IgD-negative memory B cell (primary cell): ENCODE data around the gene MPV17L2. TPM values are rescaled to one million over a fixed set of nuclear protein-coding genes. Genes with fewer than 3 reads are reported as not detected.
"Not testable (repeated sequence)": the region's sequence is repeated elsewhere in the genome, so short reads cannot be mapped to it uniquely, and the experiment has no call there.

ENCODE experiments used
- H3K27ac Mint-ChIP-seq, 3 donors: one replicate each; pipeline ENCODE4 v1.8.0; 2020 to 2022; ENCODE audit warnings: mild to moderate bottlenecking in 3 of 3, mixed read lengths in 3 of 3, moderate library complexity in 1 of 3
- H3K27me3 Mint-ChIP-seq: one replicate; pipeline ENCODE4 v1.8.0; 2021; ENCODE audit warnings: mixed read lengths
- H3K36me3 Mint-ChIP-seq: one replicate; pipeline ENCODE4 v1.8.0; 2020; ENCODE audit warnings: mild to moderate bottlenecking, mixed read lengths
- H3K4me1 Mint-ChIP-seq, 3 donors: one replicate each; pipeline ENCODE4 v1.8.0; 2020 to 2022; ENCODE audit warnings: mixed read lengths in 3 of 3, mild to moderate bottlenecking in 1 of 3
- H3K4me3 Mint-ChIP-seq, 4 donors: one replicate each; pipeline ENCODE4 v1.8.0; 2020 to 2022; ENCODE audit warnings: mild to moderate bottlenecking in 4 of 4, mixed read lengths in 4 of 4, moderate library complexity in 3 of 4
- H3K9me3 Mint-ChIP-seq, 3 donors: one replicate each; pipeline ENCODE4 v1.8.0; 2020 to 2021; ENCODE audit warnings: mixed read lengths in 3 of 3, mild to moderate bottlenecking in 1 of 3
- polyA plus RNA-seq: library from polyadenylated mRNA; unstranded; fragments of 300-500 nt; fragmentation: Illumina TruSeq; gene quantifications from one replicate; pipeline ENCODE4 v1.2.3, GENCODE V29; 2021

Gene MPV17L2
- polyA plus RNA-seq, 1 donor from 2014 or later: 16.6 TPM

- Mint-ChIP-seq H3K4me1 (peaks cover 10 to 14% (median 13%) of the 10 kb centered on the region in 3 donors), H3K27ac (no peak overlapping the region), H3K27me3 (peaks cover 9% of the 10 kb centered on the region), H3K36me3 (no peaks in the 10 kb centered on the region), H3K9me3 (no peaks in the 10 kb centered on the region), H3K4me3 (peak overlapping the region in 2 of 4 donors; percentile 48 to 95)
Measured at GRCh38 chr19:18206018-18206417, 13.0 kb downstream of the MPV17L2 start.

- peaks cover 14% of the 10 kb centered on the region for H3K27me3 Mint-ChIP-seq
- peaks cover 3 to 9% (median 3%) of the 10 kb centered on the region in 3 donors for H3K4me1 Mint-ChIP-seq
- no peaks in the 10 kb centered on the region for H3K9me3 Mint-ChIP-seq
- H3K4me3 Mint-ChIP-seq: no peak overlapping the region
- no peak overlapping the region for H3K27ac Mint-ChIP-seq
- H3K36me3 Mint-ChIP-seq: no peaks in the 10 kb centered on the region
Measured at GRCh38 chr19:18208098-18208951, 15.3 kb downstream of the MPV17L2 start.

- Mint-ChIP-seq H3K27ac (peak overlapping the region in 1 of 3 donors; percentile 28), H3K27me3 (peaks cover 14% of the 10 kb centered on the region), H3K4me3 (peak overlapping the region in 1 of 4 donors; percentile 38)
- not testable (repeated sequence) for H3K4me1 Mint-ChIP-seq, H3K9me3 Mint-ChIP-seq, H3K36me3 Mint-ChIP-seq
Measured at GRCh38 chr19:18209912-18210311, 16.9 kb downstream of the MPV17L2 start.

GRCh38 chr19:18211683-18212082 lies 18.7 kb downstream of the MPV17L2 start:
- H3K36me3 Mint-ChIP-seq: no peaks in the 10 kb centered on the region
- no peak overlapping the region for H3K27ac Mint-ChIP-seq
- no peak overlapping the region for H3K4me3 Mint-ChIP-seq
- peaks cover 14% of the 10 kb centered on the region for H3K27me3 Mint-ChIP-seq
- no peaks in the 10 kb centered on the region for H3K9me3 Mint-ChIP-seq
- H3K4me1 Mint-ChIP-seq: peaks cover 0 to 3% (median 2%) of the 10 kb centered on the region in 3 donors

GRCh38 chr19:18214779-18215433 lies 21.9 kb downstream of the MPV17L2 start:
- H3K4me1 Mint-ChIP-seq: peaks cover 0 to 2% (median 0%) of the 10 kb centered on the region in 3 donors
- H3K36me3 Mint-ChIP-seq: no peaks in the 10 kb centered on the region
- H3K27me3 Mint-ChIP-seq: peaks cover 13% of the 10 kb centered on the region
- H3K9me3 Mint-ChIP-seq: peaks cover 0 to 2% (median 0%) of the 10 kb centered on the region in 3 donors
- no peak overlapping the region for H3K27ac Mint-ChIP-seq
- no peak overlapping the region for H3K4me3 Mint-ChIP-seq

- peaks cover 16% of the 10 kb centered on the region for H3K27me3 Mint-ChIP-seq
- peak overlapping the region in 2 of 3 donors; percentile 35 to 50 for H3K27ac Mint-ChIP-seq
- H3K9me3 Mint-ChIP-seq: peaks cover 0 to 2% (median 0%) of the 10 kb centered on the region in 3 donors
- peaks cover 0 to 6% (median 0%) of the 10 kb centered on the region in 3 donors for H3K4me1 Mint-ChIP-seq
- H3K4me3 Mint-ChIP-seq: no peak overlapping the region
- no peaks in the 10 kb centered on the region for H3K36me3 Mint-ChIP-seq
Measured at GRCh38 chr19:18216789-18217188, 23.8 kb downstream of the MPV17L2 start.

GRCh38 chr19:18218159-18218558 lies 25.1 kb downstream of the MPV17L2 start:
- Mint-ChIP-seq H3K4me3 (no peak overlapping the region), H3K9me3 (peaks cover 0 to 2% (median 0%) of the 10 kb centered on the region in 3 donors), H3K27ac (no peak overlapping the region), H3K4me1 (peaks cover 0 to 6% (median 0%) of the 10 kb centered on the region in 3 donors), H3K27me3 (peaks cover 21% of the 10 kb centered on the region), H3K36me3 (no peaks in the 10 kb centered on the region)

- Mint-ChIP-seq H3K36me3 (no peaks in the 10 kb centered on the region), H3K4me3 (no peak overlapping the region), H3K4me1 (peaks cover 0 to 6% (median 0%) of the 10 kb centered on the region in 3 donors), H3K9me3 (peaks cover 0 to 2% (median 0%) of the 10 kb centered on the region in 3 donors), H3K27ac (no peak overlapping the region), H3K27me3 (peaks cover 21% of the 10 kb centered on the region)
Measured at GRCh38 chr19:18218600-18218999, 25.6 kb downstream of the MPV17L2 start.

GRCh38 chr19:18219911-18220631 lies 27.1 kb downstream of the MPV17L2 start:
- Mint-ChIP-seq H3K27ac (peak overlapping the region in 1 of 3 donors; percentile 12), H3K36me3 (no peaks in the 10 kb centered on the region), H3K4me3 (peak overlapping the region in 1 of 4 donors; percentile 17), H3K4me1 (peaks cover 7 to 12% (median 7%) of the 10 kb centered on the region in 3 donors), H3K9me3 (peaks cover 0 to 2% (median 0%) of the 10 kb centered on the region in 3 donors), H3K27me3 (peaks cover 29% of the 10 kb centered on the region)

- H3K4me1 Mint-ChIP-seq: peaks cover 7 to 12% (median 9%) of the 10 kb centered on the region in 3 donors
- peaks cover 36% of the 10 kb centered on the region for H3K27me3 Mint-ChIP-seq
- H3K4me3 Mint-ChIP-seq: peak overlapping the region in 1 of 4 donors; percentile 17
- no peaks in the 10 kb centered on the region for H3K36me3 Mint-ChIP-seq
- H3K27ac Mint-ChIP-seq: peak overlapping the region in 1 of 3 donors; percentile 12
- H3K9me3 Mint-ChIP-seq: peaks cover 0 to 2% (median 0%) of the 10 kb centered on the region in 3 donors
Measured at GRCh38 chr19:18220632-18221275, 27.7 kb downstream of the MPV17L2 start.

- no peak overlapping the region for H3K27ac Mint-ChIP-seq
Measured at GRCh38 chr19:18221815-18222725, 29.1 kb downstream of the MPV17L2 start.

GRCh38 chr19:18223860-18224524 lies 31.0 kb downstream of the MPV17L2 start:
- peaks cover 8 to 20% (median 15%) of the 10 kb centered on the region in 3 donors for H3K4me1 Mint-ChIP-seq
- peak overlapping the region in 2 of 3 donors; percentile 35 to 71 for H3K27ac Mint-ChIP-seq
- peaks cover 56% of the 10 kb centered on the region for H3K27me3 Mint-ChIP-seq
- peak overlapping the region; percentile 48 to 97 (median 82) for H3K4me3 Mint-ChIP-seq
- H3K36me3 Mint-ChIP-seq: no peaks in the 10 kb centered on the region
- peaks cover 0 to 2% (median 0%) of the 10 kb centered on the region in 3 donors for H3K9me3 Mint-ChIP-seq

More at GRCh38 chr19:18221815-18222725, 29.1 kb downstream of the MPV17L2 start:
- peaks cover 8 to 16% (median 15%) of the 10 kb centered on the region in 3 donors for H3K4me1 Mint-ChIP-seq
- H3K9me3 Mint-ChIP-seq: peaks cover 0 to 2% (median 0%) of the 10 kb centered on the region in 3 donors
- peaks cover 45% of the 10 kb centered on the region for H3K27me3 Mint-ChIP-seq
- no peaks in the 10 kb centered on the region for H3K36me3 Mint-ChIP-seq
- H3K4me3 Mint-ChIP-seq: no peak overlapping the region
